Renal cortex interstitium (tissue), 11 donors: ENCODE measurements around the gene ADAM8. TPM values are rescaled to one million over a fixed set of nuclear protein-coding genes. Genes with fewer than 3 reads are reported as not detected.
"Not testable (repeated sequence)": the region's sequence is repeated elsewhere in the genome, so short reads cannot be mapped to it uniquely, and the experiment has no call there.

Experiments
- DNase-seq, 11 donors: peaks; one replicate each; pipeline ENCODE4 v3.0.0-alpha.2; 2013; ENCODE audit warnings: low read depth in 9 of 11, low spot score in 4 of 11; ENCODE audit errors: extremely low read depth in 1 of 11
- polyA plus RNA-seq, 3 donors: library from polyadenylated mRNA; unstranded; fragments of 120-200 nt; gene quantifications; one replicate each; pipeline ENCODE4 v1.2.1, GENCODE V29; 2013; ENCODE audit not compliant: insufficient read length in 3 of 3

ADAM8 gene
- polyA plus RNA-seq, 3 donors, result 2.3 to 3.3 (median 3.0) TPM

- DNase-seq, result no peak
Observed at GRCh38 chr10:133241501-133242205, 35.0 kb downstream of the ADAM8 start.

GRCh38 chr10:133239990-133240389, 36.7 kb downstream of the ADAM8 start:
- DNase-seq, result no peak

- no peak for DNase-seq
Observed at GRCh38 chr10:133238466-133238804, 38.2 kb downstream of the ADAM8 start.

GRCh38 chr10:133237588-133238465, 38.8 kb downstream of the ADAM8 start, which contains the start of gene VENTX:
Gene VENTX (plus strand): TSS chr10:133237855. CDS start chr10:133237915, 60 bp downstream.
- no peak for DNase-seq

GRCh38 chr10:133237241-133237587, 39.5 kb downstream of the ADAM8 start:
- no peak for DNase-seq

- no peak for DNase-seq
Observed at GRCh38 chr10:133236401-133237240, 40.0 kb downstream of the ADAM8 start.

- DNase-seq, result no peak
Observed at GRCh38 chr10:133235932-133236331, 40.7 kb downstream of the ADAM8 start.

GRCh38 chr10:133235265-133235855, 41.3 kb downstream of the ADAM8 start:
- DNase-seq, result no peak

GRCh38 chr10:133234796-133235195, 41.9 kb downstream of the ADAM8 start:
- not testable (repeated sequence) for DNase-seq

- DNase-seq, result no peak
Observed at GRCh38 chr10:133231946-133232574, 44.6 kb downstream of the ADAM8 start.

GRCh38 chr10:133231244-133231945, 45.3 kb downstream of the ADAM8 start:
- no peak for DNase-seq

- DNase-seq, result no peak
Observed at GRCh38 chr10:133230387-133231195, 46.1 kb downstream of the ADAM8 start.

- no peak for DNase-seq
Observed at GRCh38 chr10:133230044-133230361, 46.7 kb downstream of the ADAM8 start, which contains the start of gene UTF1. Gene UTF1 (plus strand): TSS chr10:133230217. CDS start chr10:133230289, 72 bp downstream.

GRCh38 chr10:133229265-133230043, 47.2 kb downstream of the ADAM8 start:
- DNase-seq, result no peak

- DNase-seq, result no peak
Observed at GRCh38 chr10:133227256-133227655, 49.4 kb downstream of the ADAM8 start.

GRCh38 chr10:133226251-133226808, 50.3 kb downstream of the ADAM8 start:
- no peak for DNase-seq
